CD4-positive, alpha-beta T cell (primary cell): Measurements from ENCODE around the gene RNASE1. TPM values are rescaled to one million over a fixed set of nuclear protein-coding genes. Genes with fewer than 3 reads are reported as not detected.

Source experiments
- ATAC-seq: fragments of 200-7000 bp; cut with Tn5 transposase; one replicate; pipeline ENCODE4 v1.10.0; 2022; ENCODE audit warnings: mild to moderate bottlenecking; ENCODE audit not compliant: poor library complexity
- CTCF ChIA-PET: fragments of 350-600 bp; sonication (Branson Sonifier 250); formaldehyde crosslinking; loops from one replicate; lab custom pipeline; 2021; ENCODE audit warnings: antibody characterized with exemption, inconsistent platforms; lab: Charles Lee
- POLR2A ChIA-PET: fragments of 350-600 bp; sonication (Branson Sonifier 250); formaldehyde crosslinking; loops from one replicate; lab custom pipeline; 2021; ENCODE audit warnings: antibody characterized with exemption, inconsistent platforms; lab: Charles Lee
- DNase-seq, 14 experiments: peaks; one replicate each; pipeline ENCODE4 v3.0.0-alpha.2; 2013 to 2020; ENCODE audit warnings: mixed read lengths in 2 of 14
- H3K27ac ChIP-seq, 2 donors: one replicate each; pipeline versions ENCODE4 v1.5.1 to v1.7.0; 2013; ENCODE audit warnings: low read length in 2 of 2, low read depth in 1 of 2, mild to moderate bottlenecking in 1 of 2
- H3K27me3 ChIP-seq, 2 experiments: 1 replicate in 1 of 2; 2 replicates in 1 of 2; pipeline versions ENCODE4 v1.6.1 to v1.7.0; 2013; ENCODE audit warnings: low read length in 2 of 2, control low read depth in 1 of 2, mild to moderate bottlenecking in 1 of 2, moderate library complexity in 1 of 2; ENCODE audit not compliant: insufficient read depth in 2 of 2, control insufficient read depth in 1 of 2
- H3K36me3 ChIP-seq: one replicate; pipeline ENCODE4 v1.6.1; 2013; ENCODE audit warnings: low read length, control low read depth; ENCODE audit not compliant: insufficient read depth
- H3K4me1 ChIP-seq: one replicate; pipeline ENCODE4 v1.6.1; 2013; ENCODE audit warnings: low read length, control low read depth; ENCODE audit not compliant: insufficient read depth
- H3K4me3 ChIP-seq: one replicate; pipeline ENCODE4 v1.5.1; 2013; ENCODE audit warnings: mild to moderate bottlenecking, low read length, moderate library complexity
- H3K9me3 ChIP-seq, 2 experiments: 1 replicate in 1 of 2; 2 replicates in 1 of 2; pipeline versions ENCODE4 v1.6.1 to v1.7.0; 2013; ENCODE audit warnings: low read length in 2 of 2, mild to moderate bottlenecking in 2 of 2, control low read depth in 1 of 2, moderate library complexity in 1 of 2; ENCODE audit not compliant: control insufficient read depth in 1 of 2, insufficient read depth in 1 of 2
- H3K27ac Mint-ChIP-seq: one replicate; pipeline ENCODE4 v1.8.0; 2020; ENCODE audit warnings: mixed read lengths
- H3K27me3 Mint-ChIP-seq: one replicate; pipeline ENCODE4 v1.8.0; 2021; ENCODE audit warnings: mixed read lengths
- H3K36me3 Mint-ChIP-seq: one replicate; pipeline ENCODE4 v1.8.0; 2021; ENCODE audit warnings: low read depth, mixed read lengths
- H3K4me1 Mint-ChIP-seq: one replicate; pipeline ENCODE4 v1.8.0; 2021; ENCODE audit warnings: low read depth, mixed read lengths
- H3K4me3 Mint-ChIP-seq: one replicate; pipeline ENCODE4 v1.8.0; 2020; ENCODE audit warnings: mild to moderate bottlenecking, mixed read lengths
- H3K9me3 Mint-ChIP-seq: one replicate; pipeline ENCODE4 v1.8.0; 2020; ENCODE audit warnings: mixed read lengths
- intact Hi-C, 2 experiments: fragments of 100-400 bp; cut with DNase I in 1 of 2; cut with micrococcal nuclease in 1 of 2; formaldehyde crosslinking; loops; one replicate each; pipeline versions ENCODE4 v1.15.1 to v1.9.0; 2023 to 2025; cut with DNase I, micrococcal nuclease
- total RNA-seq, 174 experiments: library from RNA in 2 of 174; stranded (reverse) in 2 of 174; gene quantifications; one replicate each; pipeline ENCODE4 v1.2.3 and lab custom pipeline; 2021 to 2026
- TF ChIP-seq, protein P1 (sequence below): fragments of 200-600 bp; IDR thresholded peaks from one replicate; pipeline ENCODE4 v1.8.0; 2022; ENCODE audit warnings: antibody characterized with exemption, mild to moderate bottlenecking

The RNASE1 gene
- total RNA-seq, 2 experiments from 2014 or later, result not detected

DNA sequence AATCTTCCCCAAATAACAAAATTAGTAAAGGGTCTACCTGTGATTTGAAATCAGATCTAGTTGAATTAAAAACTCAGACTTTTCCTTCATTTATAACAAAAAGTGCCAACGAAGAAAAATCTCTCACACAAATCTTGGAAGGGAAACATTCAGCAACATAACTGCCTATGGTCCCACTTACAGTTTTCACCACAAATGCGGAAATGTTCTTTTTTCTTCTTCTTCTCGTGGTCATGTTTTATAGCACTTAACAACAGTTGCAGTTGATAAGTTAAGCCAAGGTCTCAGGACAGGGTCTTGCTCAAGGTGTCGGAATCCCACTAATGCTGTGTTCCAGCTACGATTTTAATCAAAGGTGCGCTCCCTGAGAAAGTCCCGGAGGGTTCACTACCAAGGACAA is 11.5 kb downstream of the RNASE1 start:
- H3K27me3 ChIP-seq, result no peaks in the 10 kb centered on the region
- TF ChIP-seq, protein P1, sequence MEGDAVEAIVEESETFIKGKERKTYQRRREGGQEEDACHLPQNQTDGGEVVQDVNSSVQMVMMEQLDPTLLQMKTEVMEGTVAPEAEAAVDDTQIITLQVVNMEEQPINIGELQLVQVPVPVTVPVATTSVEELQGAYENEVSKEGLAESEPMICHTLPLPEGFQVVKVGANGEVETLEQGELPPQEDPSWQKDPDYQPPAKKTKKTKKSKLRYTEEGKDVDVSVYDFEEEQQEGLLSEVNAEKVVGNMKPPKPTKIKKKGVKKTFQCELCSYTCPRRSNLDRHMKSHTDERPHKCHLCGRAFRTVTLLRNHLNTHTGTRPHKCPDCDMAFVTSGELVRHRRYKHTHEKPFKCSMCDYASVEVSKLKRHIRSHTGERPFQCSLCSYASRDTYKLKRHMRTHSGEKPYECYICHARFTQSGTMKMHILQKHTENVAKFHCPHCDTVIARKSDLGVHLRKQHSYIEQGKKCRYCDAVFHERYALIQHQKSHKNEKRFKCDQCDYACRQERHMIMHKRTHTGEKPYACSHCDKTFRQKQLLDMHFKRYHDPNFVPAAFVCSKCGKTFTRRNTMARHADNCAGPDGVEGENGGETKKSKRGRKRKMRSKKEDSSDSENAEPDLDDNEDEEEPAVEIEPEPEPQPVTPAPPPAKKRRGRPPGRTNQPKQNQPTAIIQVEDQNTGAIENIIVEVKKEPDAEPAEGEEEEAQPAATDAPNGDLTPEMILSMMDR, result no peak
- ChIA-PET CTCF (no interaction called here), POLR2A (no interaction called here)
- peaks cover 8% of the 10 kb centered on the region for H3K4me1 Mint-ChIP-seq
- intact Hi-C loops, result no loop called here
- no peaks in the 10 kb centered on the region for H3K27me3 Mint-ChIP-seq
- H3K4me3 ChIP-seq, result no peak overlapping the region
- ATAC-seq (no peak), DNase-seq (no peak)
- no peak overlapping the region for H3K27ac Mint-ChIP-seq
- no peak overlapping the region for H3K27ac ChIP-seq
- H3K36me3 ChIP-seq, result no peaks in the 10 kb centered on the region
- H3K4me1 ChIP-seq, result no peaks in the 10 kb centered on the region
- H3K9me3 ChIP-seq, result no peaks in the 10 kb centered on the region
- no peaks in the 10 kb centered on the region for H3K36me3 Mint-ChIP-seq
- H3K9me3 Mint-ChIP-seq, result no peaks in the 10 kb centered on the region
- H3K4me3 Mint-ChIP-seq, result no peak overlapping the region

DNA sequence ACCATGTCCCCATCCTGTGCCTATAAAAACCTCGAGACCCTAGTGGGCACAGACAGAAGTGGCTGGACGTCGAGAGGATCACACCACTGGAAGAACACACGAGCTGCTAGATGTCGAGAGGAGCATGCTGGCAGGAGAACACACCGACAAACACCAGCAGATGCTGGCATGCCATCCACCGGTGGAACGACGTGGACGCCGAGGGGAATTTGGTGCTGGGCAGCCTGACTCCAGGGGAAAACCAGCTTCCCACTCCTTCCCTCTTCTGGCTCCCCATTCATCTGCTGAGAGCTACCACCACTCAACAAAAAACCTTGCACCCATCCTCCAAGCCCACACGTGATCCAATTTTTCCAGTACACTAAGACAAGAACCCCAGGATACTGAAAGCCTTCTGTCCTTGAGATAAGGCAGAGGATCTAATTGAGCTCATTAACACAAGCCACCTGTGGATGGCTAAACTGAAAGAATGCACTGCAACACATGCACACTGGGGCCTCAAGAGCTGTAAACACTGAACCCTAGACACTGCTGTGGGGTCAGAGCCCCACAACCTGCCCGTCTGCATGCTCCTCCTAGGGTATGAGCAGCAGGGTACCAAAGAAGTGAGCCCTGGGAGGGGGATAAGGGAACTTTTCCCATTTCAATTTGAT is 12.1 kb downstream of the RNASE1 start:
- TF ChIP-seq, protein P1, result no peak
- Histone ChIP-seq H3K27me3 (no peaks in the 10 kb centered on the region), H3K4me3 (no peak overlapping the region), H3K9me3 (no peaks in the 10 kb centered on the region), H3K4me1 (no peaks in the 10 kb centered on the region), H3K36me3 (no peaks in the 10 kb centered on the region), H3K27ac (no peak overlapping the region)
- Mint-ChIP-seq H3K36me3 (no peaks in the 10 kb centered on the region), H3K27me3 (no peaks in the 10 kb centered on the region), H3K4me1 (peaks cover 9% of the 10 kb centered on the region), H3K9me3 (no peaks in the 10 kb centered on the region), H3K27ac (no peak overlapping the region), H3K4me3 (no peak overlapping the region)
- no peak for ATAC-seq
- intact Hi-C loops, result no loop called here
- DNase-seq, result no peak
- ChIA-PET POLR2A (no interaction called here), CTCF (no interaction called here)

DNA sequence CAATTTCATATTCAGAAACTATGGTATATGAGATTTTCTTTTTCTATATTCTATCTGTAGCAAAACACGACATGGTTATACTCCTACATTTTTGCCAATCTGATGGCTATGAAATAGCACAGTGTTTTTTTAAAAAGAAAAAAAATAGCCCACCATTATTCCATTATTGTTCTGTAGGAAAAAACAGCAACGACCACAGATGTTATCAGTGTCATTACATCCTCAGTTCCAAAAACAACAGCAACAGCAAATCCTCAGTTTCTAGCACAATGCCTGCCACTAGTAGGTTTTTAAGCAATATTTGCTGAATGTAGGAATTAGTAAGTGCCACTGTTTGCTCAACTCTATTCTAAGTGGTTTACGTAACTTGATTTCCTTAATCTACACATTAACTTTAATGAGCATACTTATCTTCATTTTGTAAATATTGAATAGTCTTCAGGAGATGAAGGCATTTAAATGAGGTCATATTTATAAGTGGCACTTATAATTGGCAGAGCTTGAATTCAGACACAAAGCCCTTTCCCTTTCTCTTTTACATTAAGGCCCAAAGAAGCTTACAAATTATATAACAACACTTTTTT is 13.3 kb downstream of the RNASE1 start:
- Mint-ChIP-seq H3K4me1 (peaks cover 18% of the 10 kb centered on the region), H3K27me3 (no peaks in the 10 kb centered on the region), H3K4me3 (no peak overlapping the region), H3K9me3 (no peaks in the 10 kb centered on the region), H3K27ac (no peak overlapping the region), H3K36me3 (no peaks in the 10 kb centered on the region)
- Histone ChIP-seq H3K27me3 (no peaks in the 10 kb centered on the region), H3K4me3 (no peak overlapping the region), H3K4me1 (no peaks in the 10 kb centered on the region), H3K36me3 (no peaks in the 10 kb centered on the region), H3K9me3 (no peaks in the 10 kb centered on the region), H3K27ac (no peak overlapping the region)
- DNase-seq (no peak), ATAC-seq (no peak)
- CTCF ChIA-PET, result no interaction called here
- POLR2A ChIA-PET, result no interaction called here
- TF ChIP-seq, protein P1, result no peak
- intact Hi-C loops, result no loop called here
